DMS153 treated with DMSO at 0.1 percent for 48 hours (cell line): Measurements from ENCODE around the gene STX5.
"Not testable (repeated sequence)": the region's sequence is repeated elsewhere in the genome, so short reads cannot be mapped to it uniquely, and the experiment has no call there.

Experiments used
- DNase-seq: peaks from one replicate; lab custom pipeline; 2025; ENCODE audit not compliant: unreplicated experiment; lab: John Stamatoyannopoulos, UW

Gene STX5

DNA sequence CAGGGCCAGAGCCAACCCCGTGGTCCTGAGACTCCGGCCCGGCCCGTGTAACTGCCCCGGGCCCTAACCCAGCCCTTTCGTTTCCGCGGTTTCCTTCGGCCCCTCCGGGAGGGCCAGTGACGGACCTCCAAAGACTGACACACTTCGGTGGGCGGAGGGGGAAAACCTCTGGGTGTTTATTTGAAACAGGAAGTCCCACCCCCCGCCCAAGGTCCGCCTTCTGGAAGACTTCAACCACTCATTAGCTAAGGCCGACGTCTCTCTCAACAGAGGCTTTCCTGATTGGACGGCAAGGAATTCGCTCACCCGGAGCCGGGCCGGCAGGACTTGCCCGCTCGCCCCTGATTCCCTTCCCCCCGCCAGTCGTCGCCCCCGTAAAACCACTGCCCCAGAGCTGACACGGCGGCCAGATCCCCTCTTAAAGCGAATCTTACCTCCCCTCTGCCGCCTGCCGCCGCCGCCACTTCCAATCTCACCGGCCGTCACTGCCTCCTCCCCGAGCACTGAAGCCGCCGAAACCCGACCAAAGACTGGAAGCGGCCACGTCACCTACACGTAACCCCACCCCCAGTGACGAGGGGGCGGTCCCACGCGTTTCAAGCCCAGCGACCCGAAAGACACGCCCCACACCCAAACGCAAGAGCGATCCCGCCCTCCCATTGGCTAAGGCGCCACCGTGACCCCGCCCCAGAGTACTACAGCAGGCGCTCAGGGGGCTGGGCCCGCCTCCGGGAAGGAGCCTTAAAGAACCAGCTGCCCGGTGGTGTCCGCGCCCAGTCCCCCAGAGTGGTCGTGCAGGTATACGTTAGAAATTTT is at the start of gene STX5:
Gene STX5, minus strand, starts transcription at position 532 of the 816 bp plus-strand sequence. CDS start 808 bp downstream, outside the sequence.
- DNase-seq = peak; percentile 92

DNA sequence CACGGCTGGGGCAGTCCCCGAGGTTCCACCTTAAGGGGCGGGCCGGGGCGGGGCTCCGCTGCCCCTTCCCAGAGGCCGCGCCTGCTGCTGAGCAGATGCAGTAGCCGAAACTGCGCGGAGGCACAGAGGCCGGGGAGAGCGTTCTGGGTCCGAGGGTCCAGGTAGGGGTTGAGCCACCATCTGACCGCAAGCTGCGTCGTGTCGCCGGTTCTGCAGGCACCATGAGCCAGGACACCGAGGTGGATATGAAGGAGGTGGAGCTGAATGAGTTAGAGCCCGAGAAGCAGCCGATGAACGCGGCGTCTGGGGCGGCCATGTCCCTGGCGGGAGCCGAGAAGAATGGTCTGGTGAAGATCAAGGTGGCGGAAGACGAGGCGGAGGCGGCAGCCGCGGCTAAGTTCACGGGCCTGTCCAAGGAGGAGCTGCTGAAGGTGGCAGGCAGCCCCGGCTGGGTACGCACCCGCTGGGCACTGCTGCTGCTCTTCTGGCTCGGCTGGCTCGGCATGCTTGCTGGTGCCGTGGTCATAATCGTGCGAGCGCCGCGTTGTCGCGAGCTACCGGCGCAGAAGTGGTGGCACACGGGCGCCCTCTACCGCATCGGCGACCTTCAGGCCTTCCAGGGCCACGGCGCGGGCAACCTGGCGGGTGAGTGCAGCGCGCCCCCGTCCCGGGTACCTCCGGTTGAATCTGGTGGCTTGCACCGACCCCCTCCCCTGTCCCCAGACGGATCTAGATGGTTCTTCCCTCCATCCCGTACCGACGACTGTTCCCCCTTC is 49.1 kb upstream of the STX5 start, which contains the start of gene SLC3A2:
Gene SLC3A2, plus strand, starts transcription at position 94 of the 776 bp plus-strand sequence. Its CDS starts 128 bp downstream, at position 222.
- peak; percentile 71 for DNase-seq

- no peak for DNase-seq
Observed at GRCh38 chr11:62880231-62880802, 48.5 kb upstream of the STX5 start.

DNA sequence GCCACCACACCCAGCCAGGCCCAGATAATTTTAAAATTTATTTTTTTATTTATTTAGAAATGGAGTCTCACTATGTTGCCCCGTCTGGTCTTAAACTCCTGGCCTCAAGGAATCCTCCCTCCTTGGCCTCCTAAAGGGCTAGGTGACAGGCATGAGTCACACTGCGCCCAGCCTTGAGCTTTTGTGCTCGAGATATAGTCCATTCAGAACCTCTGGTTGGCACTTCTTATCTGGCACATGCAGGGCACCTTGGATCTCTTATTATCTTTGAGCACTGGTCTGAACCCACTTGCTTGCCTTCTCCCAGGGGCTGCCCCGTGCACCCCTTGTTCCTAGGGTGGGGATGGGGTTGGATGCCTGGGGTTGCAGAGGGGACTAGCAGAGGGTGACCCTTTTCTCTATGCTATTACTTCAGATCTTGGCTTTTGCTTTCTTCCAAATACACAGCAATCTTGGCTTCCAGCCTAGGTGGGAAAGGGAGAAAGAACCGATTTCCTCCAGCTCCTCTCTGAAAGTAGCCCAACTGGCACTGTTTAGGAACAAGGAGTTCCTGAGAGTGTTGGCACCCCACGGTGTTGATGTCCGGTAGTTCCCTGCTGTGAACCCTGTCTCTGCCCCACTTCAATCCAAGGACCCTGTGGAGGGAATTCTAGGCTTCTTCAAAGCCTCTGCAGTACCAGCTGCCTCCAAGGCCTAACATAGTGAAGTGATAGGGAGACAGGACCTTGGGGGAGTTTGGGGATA is 47.6 kb upstream of the STX5 start:
- no peak for DNase-seq

DNA sequence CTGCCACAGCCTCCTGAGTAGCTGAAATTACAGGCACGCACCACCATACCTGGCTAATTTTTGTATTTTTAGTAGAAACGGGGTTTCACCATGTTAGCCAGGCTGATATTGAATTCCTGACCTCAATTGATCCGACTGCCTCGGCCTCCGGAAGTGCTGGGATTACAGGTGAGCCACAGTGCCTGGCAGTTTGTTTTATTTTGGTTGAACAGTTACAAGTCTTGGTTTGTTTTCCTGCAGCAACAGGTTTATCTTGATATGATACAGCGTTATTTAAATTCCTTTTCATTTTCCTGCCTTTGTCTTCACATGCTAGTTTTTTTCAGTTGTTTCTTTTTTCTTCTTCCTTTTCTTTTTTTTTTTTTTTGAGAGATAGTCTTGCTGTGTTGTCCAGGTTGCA is 44.9 kb upstream of the STX5 start:
- DNase-seq = no peak

DNA sequence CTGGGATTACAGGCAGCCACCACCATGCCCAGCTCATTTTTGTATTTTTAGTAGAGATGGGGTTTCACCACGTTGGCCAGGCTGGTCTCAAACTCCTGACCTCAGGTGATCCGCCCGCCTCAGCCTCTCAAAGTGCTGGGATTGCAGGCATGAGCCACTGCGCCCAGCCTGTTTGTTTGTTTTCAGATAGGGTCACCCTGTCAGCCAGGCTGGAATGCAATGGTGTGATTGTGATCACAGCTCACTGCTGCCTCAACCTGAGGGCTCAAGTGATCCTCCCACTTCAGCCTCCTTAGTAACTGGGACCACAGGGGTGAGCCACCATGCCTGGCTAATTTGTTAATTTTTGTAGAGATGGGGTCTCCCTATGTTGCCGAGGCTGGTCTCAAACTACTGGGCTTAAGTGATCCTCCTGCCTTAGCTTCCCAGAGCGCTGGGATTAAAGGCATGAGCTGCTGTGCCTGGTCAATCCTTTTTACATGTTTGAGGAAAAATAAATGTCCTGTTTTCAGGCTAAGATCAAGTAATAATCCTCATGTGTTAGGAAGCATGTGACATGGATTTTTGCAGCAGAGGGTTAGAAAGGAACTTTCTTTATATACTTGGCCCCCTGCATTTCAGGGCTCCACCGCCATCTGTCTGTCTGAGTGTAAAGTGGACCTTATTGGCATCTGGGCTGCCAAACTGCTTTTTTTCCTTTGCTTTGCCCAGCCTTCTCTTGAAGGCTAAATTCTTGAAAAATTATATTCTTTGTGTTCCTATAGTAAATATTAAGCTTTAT is 44.0 kb upstream of the STX5 start:
- DNase-seq = no peak

GRCh38 chr11:62874851-62875250 is 43.0 kb upstream of the STX5 start:
- DNase-seq = no peak

GRCh38 chr11:62865635-62866034 is 33.8 kb upstream of the STX5 start:
- DNase-seq = no peak

DNA sequence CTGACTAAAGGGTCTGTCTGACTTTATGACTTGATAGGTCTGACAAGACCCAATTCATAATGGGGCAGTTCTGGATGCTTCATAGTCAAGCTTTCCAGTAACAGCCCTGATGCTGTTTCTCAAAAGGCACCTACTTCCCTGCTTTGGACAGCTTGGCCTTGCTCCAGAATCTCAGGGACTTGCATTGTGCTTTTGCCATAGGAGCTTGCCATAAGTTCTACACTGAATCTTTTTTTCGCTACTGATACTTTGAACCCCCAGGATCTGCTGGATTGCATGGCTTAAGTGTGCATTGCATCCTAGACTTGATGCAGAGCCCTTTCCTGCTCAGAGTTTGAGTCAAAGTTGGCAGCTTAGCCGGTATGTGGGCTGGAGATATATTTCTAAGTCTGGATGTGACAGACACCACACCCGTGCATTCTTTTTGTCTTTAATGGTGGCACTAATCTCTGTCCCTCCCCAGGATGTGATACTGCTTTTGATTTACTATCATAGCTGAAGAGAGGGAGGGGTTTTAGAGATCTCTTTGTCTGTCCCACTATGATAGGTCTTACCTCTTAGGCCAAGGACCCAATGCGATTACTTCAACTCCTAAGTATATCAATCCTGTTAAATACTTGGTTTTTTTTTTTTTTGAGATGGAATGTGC is 32.0 kb upstream of the STX5 start:
- DNase-seq = no peak

DNA sequence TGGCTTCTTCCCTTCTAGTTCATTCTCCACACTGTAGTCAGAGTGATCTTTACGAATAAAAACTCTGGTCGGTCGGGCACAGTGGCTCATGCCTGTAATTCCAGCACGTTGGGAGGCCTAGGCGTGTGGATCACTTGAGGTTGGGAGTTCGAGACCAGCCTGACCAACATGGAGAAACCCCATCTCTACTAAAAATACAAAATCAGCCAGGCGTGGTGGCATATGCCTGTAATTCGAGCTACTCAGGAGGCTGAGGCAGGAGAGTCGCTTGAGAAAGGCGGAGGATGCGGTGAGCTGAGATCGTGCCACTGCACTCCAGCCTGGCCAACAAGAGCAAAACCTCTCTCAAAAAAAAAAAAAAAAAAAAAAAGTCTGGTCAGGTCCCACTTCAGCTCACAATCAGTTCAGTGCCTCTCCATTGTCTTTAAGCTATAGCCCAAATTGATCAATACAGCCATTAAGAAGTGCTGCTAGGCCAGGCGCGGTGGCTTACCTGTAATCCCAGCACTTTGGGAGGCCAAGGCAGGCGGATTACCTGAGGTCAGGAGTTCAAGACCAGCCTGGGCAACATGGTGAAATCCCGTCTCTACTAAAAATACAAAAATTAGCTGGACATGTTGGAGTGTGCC is 29.8 kb upstream of the STX5 start:
- not testable (repeated sequence) for DNase-seq

DNA sequence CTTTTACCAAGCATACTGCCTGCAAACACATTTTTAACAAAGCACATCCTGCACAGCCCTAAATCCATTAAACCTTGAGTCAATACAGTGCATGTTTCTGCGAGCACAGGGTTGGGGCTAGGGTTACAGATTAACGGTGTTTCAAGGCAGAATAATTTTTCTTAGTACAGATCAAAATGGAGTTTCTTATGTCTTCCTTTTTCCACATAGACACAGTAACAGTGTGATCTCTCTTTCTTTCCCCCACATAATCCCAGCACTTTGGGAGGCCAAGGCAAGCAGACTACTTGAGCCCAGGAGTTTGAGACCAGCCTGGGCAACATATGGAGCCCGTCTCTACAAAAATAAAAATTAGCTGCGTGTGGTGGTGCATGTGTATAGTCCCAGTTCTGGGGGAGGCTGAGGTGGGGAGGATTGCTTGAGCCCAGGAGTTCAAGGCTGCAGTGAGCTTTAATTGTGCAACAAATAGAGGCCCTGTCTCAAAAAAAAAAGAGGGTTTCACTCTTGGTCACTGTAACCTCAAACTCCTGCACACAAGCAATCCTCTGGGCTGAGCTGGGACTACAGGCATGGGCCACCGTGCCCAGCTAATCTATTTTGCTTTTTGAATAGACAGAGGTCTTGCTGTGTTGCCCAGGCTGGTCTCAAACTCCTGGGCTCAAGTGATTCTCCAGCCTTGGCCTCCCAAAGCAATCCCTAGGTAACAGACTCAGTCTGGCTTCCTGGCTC is 29.1 kb upstream of the STX5 start:
- DNase-seq = no peak

- DNase-seq = not testable (repeated sequence)
Observed at GRCh38 chr11:62859281-62859703, 27.4 kb upstream of the STX5 start.

- DNase-seq = no peak
Observed at GRCh38 chr11:62858201-62858600, 26.4 kb upstream of the STX5 start.

DNA sequence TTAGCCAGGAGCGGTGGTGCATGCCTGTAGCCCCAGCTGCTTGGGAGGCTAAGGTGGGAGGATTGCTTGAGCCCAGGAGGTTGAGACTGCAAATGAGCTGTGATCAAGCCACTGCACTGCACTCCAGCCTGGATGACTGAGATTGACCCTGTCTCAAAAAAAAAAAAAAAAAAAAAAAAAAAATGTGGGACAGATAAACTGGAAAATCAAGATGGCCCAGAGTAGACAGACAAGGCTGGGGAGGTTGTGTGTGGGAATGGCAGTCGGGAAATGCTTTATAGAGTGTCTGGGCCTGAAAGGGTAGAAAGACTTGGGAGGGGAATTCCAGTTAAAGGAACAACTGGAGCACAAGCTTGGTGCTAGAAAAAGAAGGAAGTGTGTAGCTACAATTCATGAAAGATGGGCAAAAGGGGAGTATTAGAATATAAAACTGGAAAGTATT is 25.7 kb upstream of the STX5 start:
- DNase-seq = no peak

GRCh38 chr11:62856333-62856895 is 24.6 kb upstream of the STX5 start:
- DNase-seq = no peak

DNA sequence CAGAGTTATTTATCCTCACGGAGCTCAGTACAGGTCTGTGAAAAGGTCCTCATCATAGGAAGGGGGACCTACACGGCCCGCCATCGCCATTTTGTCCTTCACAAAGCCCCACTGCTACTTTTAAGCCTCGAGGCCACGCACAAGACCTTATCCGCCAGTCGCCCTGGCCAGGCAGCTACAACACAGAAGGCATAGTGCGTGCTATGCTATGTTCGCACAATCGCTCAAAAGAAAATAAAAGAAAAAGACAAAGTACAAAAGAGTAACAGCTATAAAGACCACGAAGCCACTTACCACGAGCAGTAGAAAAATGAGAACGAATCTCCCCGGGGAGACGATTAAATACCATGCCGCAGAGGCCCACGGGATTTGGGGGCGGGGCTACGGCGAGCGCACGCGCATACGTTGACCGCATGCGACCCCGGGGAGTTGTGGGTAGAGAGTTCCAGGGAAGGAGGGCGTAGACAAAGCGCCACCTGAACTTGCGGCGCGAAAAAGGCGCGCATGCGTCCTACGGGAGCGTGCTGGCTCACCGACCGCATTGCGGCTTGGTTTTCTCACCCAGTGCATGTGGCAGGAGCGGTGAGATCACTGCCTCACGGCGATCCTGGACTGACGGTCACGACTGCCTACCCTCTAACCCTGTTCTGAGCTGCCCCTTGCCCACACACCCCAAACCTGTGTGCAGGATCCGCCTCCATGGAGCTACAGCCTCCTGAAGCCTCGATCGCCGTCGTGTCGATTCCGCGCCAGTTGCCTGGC is 23.9 kb upstream of the STX5 start:
- DNase-seq = peak; percentile 94

DNA sequence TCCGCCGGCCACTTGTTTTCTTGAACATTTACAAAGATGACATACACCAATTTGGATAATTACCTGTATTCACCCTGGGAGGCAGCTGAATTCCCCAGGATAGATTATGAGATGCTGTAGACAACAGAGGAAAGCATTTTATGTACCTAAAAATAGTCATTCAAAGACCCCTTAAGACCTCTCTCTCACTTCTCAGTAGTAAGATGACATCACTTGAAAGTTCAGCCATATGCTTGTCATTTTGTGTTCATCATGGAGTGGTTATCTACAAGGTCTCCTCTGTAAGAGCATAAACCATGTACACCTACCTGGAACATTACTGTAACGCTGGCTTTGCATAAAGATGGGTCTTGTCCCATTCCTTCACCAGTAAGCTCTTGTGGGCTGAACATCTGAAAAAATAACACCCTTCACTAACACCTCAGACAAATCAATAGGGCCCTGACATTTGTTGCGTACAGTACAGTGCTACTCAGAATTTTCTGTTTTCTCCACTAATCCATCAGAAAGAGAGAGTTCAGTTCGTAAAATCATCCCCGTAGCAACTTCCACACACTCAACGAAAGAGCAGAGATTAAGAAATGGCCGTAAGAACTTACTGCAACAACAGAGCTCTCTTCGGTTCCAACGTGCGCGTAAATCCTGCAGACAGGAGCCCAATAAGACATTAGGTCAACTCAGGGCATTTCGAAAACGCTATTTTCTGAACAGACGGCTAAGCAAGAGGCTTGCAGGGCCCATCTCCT is 23.1 kb upstream of the STX5 start:
- DNase-seq = no peak
